HG03457 (cell line): ENCODE results near the gene SUPT3H.

ENCODE experiments used
- ATAC-seq: cut with Tn5 transposase; IDR thresholded peaks from one replicate; pipeline ENCODE4 v1.9.1; 2021; ENCODE audit warnings: moderate number of reproducible peaks; ENCODE audit not compliant: unreplicated experiment

Gene SUPT3H

GRCh38 chr6:44855562-44856411, 521.9 kb downstream of the SUPT3H start:
- no peak for ATAC-seq

- no peak for ATAC-seq
These were observed 522.9 kb downstream of the SUPT3H start for GRCh38 chr6:44854712-44855443.

GRCh38 chr6:44851176-44851575, 526.6 kb downstream of the SUPT3H start:
- no peak for ATAC-seq

DNA sequence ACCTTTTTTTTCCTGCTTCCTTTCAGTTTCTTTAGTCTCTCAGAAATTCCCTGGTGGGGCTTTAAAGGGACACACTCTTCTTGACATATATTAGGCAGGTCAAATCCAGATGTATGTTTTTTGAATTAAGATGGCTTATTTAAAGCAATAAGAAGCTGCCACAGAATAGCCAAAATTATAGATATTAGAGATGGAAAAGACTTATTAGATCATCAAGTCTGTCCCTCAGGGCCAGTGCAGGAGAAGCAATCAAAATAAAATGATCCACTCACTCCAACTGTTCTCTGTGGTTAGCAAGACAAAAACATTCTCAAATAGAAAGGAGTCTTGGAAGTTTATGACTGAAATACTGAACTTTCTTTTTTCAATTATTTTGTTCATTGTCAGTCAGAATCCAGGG, 527.4 kb downstream of the SUPT3H start:
- ATAC-seq: no peak

DNA sequence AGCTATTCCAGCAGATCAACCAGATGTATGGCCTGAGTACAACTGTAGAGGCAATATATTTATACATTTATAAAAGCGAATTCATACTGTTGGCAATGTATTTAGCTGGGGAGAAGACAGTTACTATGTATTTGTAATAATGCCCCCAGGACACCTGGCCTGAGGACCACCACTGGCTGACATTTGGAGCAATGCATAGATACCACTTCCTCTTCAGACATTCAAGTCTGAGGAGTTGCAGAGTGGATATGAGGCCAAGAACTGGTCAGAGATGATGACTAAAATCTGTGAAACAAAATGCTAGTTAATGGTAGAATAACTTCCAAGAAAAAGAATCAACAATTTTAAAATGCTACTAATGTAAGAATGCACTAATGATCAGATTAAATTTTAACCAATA, 527.9 kb downstream of the SUPT3H start:
- ATAC-seq: no peak

- no peak for ATAC-seq
These were observed 534.0 kb downstream of the SUPT3H start for GRCh38 chr6:44843734-44844133.

- ATAC-seq: no peak
These were observed 535.1 kb downstream of the SUPT3H start for GRCh38 chr6:44842616-44843015.

GRCh38 chr6:44841829-44842228, 535.9 kb downstream of the SUPT3H start:
- no peak for ATAC-seq

DNA sequence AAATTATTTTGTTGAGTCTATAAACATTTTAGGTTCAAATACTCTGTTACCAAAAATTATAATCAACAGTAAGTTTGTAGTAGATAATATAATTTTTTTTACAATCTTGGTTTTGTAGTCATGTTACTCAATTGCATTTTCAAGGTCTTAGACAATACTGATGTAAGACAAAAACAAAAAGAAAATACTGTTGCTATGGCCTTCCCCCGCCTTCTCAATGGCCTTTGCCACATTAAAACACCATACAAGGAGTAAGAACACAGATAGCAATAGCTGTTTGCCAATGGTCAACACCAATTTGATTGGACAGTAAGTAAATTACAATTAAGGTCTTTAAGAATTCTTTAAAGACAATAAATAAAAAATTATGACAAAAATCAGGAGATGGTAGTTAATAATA, 540.0 kb downstream of the SUPT3H start:
- ATAC-seq: no peak

GRCh38 chr6:44837255-44837654, 540.5 kb downstream of the SUPT3H start:
- no peak for ATAC-seq

GRCh38 chr6:44833248-44833647, 544.5 kb downstream of the SUPT3H start:
- ATAC-seq: peak; percentile 65

- no peak for ATAC-seq
These were observed 546.6 kb downstream of the SUPT3H start for GRCh38 chr6:44831002-44831610.

GRCh38 chr6:44829836-44830235, 547.9 kb downstream of the SUPT3H start:
- no peak for ATAC-seq

DNA sequence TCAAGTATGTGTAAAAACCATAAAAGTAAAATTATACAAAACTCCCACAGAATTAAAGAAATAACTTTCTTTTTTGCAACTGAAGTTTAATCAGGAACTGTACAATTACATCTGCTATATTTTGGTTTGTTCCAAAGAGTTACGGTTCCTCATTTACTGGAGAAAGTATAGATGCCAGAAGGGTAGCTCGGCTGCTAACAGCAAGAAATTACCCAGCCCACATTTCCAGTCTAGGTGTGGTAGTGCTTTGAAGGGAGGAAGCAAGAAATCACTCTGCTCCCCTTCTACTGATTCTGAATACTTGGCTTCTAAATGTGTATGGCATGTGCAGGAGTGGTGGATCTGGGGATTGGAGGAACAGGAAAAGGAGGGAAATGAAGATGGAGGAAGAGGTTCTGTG, 549.0 kb downstream of the SUPT3H start:
- no peak for ATAC-seq

DNA sequence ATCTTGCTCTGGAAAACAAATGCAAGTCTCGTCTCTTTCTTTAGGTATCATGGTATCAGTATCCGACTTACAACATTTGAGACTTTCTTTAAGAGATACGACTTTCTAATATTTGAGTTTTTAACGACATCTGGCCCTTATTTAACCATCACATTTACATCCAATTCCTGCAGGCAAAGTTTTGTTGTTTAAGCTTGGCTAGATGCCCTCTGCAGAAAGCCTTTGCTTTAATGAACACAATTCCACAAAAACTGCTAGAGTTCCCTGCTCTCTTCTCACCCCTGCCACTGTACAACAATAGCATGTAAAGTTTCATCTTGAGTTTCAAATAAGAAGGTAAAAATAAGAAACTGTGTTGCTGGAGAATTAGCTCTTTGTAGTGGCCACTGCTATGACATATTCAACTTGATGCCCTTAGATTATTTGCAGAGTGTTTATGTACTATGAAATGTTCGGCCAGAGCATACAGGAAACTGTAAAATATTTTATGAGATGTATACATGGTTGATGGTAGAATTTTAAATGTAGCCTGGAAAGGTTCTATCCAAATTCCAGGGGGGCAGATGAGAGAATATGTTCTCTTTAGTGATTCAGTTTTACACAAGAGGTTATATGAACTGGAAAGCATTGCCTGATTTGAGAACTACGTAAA, 551.6 kb downstream of the SUPT3H start:
- no peak for ATAC-seq

DNA sequence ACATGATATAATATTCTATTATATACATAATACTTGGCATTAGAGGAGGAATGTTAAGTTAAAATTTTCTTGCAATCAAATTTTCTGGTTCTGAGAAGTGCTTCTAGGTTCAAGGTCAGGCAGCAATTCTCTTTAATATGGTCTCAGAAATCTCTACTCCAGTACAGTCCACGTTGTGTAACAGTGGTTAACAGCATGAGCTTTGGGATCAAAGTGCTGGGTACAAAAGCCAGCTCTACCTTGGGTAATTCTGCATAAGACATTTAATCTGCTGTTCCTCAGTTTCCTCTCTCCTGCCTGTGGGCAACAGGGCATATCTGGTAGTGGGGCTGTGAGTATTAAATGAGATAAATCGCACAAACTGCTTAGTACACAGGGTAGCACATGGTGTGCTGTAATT, 552.5 kb downstream of the SUPT3H start:
- no peak for ATAC-seq

GRCh38 chr6:44824567-44824966, 553.2 kb downstream of the SUPT3H start:
- ATAC-seq: no peak

DNA sequence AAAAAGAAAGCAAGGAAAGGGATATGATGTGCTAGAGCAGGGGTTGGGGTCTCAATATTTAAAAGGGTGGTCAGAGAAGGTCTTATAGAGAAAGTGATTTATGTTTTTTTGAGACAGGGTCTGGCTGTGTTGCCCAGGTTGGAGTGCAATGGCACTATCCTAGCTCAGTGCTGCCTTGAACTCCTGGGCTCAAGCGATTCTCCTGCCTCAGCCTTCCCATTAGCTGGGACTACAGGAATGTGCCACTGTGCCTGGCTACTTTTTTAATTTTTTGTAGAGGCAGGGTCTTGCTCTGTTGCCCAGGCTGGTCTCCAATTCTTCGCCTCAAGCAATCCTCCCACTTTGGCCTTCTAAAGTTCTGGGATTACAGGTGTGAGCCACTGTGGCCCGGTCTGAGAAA, 557.0 kb downstream of the SUPT3H start:
- ATAC-seq: no peak

DNA sequence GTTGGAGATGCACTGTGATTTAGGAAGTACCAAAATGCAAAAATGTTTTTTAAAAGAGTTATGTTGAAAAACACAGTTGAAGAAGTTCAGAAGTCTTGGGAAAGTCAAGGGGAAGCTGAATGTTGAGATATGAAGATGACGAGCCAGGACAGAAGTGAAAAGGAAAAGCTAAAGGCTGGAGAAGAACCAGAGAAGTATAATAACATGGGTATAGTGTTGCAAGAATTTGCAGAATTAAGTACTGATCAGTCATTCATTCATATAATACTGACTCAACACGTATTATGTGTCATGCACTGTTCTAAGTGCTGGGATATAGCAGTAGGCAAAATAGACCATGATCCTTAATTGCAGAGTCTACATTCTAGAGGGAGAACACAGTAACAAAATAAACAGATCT, 557.4 kb downstream of the SUPT3H start:
- no peak for ATAC-seq

DNA sequence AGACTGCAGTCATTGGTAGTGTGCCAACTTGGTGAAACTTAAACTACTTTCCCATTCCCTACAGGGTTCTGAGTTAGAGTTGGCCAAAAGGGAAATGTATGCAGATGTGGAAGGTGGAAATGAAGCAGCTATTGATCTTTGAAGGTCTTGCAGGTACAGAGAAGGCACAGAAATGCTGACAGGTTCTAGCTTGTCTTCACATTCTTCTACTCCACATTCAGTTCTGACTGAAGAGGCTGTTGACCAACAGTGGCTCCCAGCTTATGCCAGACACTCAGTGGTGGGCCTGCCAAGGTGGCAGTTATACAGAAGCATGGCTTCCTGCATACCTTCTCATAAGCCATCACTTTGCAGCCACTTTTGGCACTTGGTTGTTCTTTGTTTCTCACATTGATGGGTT, 566.3 kb downstream of the SUPT3H start:
- ATAC-seq: no peak

- ATAC-seq: no peak
These were observed 568.5 kb downstream of the SUPT3H start for GRCh38 chr6:44809258-44809657.
